Measurements from ENCODE around the gene CYP4F11. TPM values are rescaled to one million over a fixed set of nuclear protein-coding genes. Genes with fewer than 3 reads are reported as not detected.
"Not testable (repeated sequence)": the region's sequence is repeated elsewhere in the genome, so short reads cannot be mapped to it uniquely, and the experiment has no call there.

Gene CYP4F11, protein sequence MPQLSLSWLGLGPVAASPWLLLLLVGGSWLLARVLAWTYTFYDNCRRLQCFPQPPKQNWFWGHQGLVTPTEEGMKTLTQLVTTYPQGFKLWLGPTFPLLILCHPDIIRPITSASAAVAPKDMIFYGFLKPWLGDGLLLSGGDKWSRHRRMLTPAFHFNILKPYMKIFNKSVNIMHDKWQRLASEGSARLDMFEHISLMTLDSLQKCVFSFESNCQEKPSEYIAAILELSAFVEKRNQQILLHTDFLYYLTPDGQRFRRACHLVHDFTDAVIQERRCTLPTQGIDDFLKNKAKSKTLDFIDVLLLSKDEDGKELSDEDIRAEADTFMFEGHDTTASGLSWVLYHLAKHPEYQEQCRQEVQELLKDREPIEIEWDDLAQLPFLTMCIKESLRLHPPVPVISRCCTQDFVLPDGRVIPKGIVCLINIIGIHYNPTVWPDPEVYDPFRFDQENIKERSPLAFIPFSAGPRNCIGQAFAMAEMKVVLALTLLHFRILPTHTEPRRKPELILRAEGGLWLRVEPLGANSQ
- total RNA-seq (not detected), polyA plus RNA-seq (ENCODE audit: insufficient read depth in 1 of 8, insufficient read length in 8 of 8, low replicate concordance in 1 of 8) (not detected)
- long read RNA-seq, donor 1, result 0 reads
- long read RNA-seq, donor 2, result 0 reads
- long read RNA-seq, donor 3, result 0 reads
- long read RNA-seq, donor 4, result 0 reads
- long read RNA-seq, donor 5, result 0 reads
- long read RNA-seq, donor 6, result 0 reads
- long read RNA-seq, donor 7, result 0 reads
- long read RNA-seq, donor 8, result 0 reads
- long read RNA-seq, donor 9, result 0 reads
- long read RNA-seq, donor 10, result 0 reads
- long read RNA-seq, donor 11, result 0 reads

DNA sequence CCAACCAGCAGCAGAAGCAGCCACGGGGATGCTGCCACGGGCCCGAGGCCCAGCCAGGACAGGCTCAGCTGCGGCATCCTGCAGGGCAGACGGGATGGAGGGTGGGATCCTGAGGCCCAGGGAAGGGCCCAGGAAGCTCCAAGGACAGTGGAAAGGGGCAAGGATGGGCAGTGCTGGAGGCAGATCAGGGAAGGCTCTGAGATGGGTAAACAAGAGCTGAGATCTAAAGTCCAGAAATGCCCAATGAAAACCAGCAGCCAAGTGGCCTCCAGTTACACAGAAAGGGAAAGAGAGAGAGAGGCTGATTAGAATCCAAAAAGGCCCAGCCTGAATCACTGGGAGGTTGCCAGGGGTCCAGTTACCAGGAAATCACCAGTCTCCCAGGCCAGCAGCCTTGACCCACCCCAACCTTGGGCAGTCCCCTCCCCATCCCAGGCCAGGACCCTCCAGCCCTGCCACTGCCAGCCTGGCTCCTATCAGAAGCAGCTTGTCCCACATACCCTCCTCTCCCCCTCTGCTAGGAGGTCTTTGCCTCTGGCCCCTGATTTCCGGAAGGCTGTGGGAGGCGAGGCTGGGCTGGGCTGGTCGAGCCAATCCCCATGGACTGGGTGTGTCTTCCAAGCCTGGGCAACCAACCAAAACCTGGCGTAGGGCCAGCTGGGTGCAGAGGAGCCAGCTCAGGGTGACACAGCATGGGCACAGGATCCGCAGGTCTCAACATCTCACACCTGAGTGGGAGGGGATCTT is at the start of gene CYP4F11:
CYP4F11 (minus strand) TSS at position 198 of the 747 bp plus-strand sequence; CDS start at position 77, 121 bp downstream.
- Histone ChIP-seq H3K4me3 (ENCODE audit: low read length) (no peak within 1 kb of the TSS), H3K36me3 (ENCODE audit: control insufficient read depth, insufficient read depth, low read length) (no peaks in the 10 kb centered on the region), H3K4me1 (ENCODE audit: control insufficient read depth, insufficient read depth, low read length) (no peaks in the 10 kb centered on the region), H3K27ac (ENCODE audit: low read length) (no peak within 1 kb of the TSS), H3K27me3 (ENCODE audit: control insufficient read depth, insufficient read depth, low read length) (no peaks in the 10 kb centered on the region), H3K9me3 (replicated peaks; ENCODE audit: control insufficient read depth, low read depth, low read length) (no peaks in the 10 kb centered on the region)
- 42% methylated on average over 10 of the region's 10 CpGs for WGBS (ENCODE audit: insufficient coverage)
- DNase-seq, result no peak

DNA sequence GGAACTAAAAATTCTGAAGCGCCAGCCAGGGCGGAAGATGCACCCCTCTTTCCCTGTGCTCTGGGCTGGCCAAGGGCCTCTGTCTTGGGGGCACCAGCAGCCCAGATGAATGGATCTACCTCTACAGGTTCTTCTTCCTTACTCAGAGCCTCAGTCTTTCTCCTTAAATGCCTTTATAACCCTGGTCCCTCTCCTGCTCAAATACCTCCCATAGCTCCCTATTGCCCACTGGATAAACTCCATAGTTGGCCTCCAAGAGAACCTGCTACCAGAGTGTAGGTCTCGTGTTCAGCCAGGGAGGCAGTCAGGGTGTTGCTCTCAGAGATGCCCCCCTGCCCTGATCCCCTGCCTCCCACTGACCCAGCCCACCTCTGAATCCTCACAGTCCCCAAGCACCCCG is 45.0 kb upstream of the CYP4F11 start:
- no peak overlapping the region for H3K4me3 ChIP-seq (ENCODE audit: low read length)
- WGBS (ENCODE audit: insufficient coverage), result 100% methylated on average over 2 of the region's 4 CpGs
- DNase-seq, result no peak
- no peak overlapping the region for H3K27ac ChIP-seq (ENCODE audit: low read length)
- H3K4me1 ChIP-seq (ENCODE audit: control insufficient read depth, insufficient read depth, low read length), result no peaks in the 10 kb centered on the region
- no peaks in the 10 kb centered on the region for H3K36me3 ChIP-seq (ENCODE audit: control insufficient read depth, insufficient read depth, low read length)
- no peaks in the 10 kb centered on the region for H3K27me3 ChIP-seq (ENCODE audit: control insufficient read depth, insufficient read depth, low read length)
- H3K9me3 ChIP-seq (replicated peaks; ENCODE audit: control insufficient read depth, low read depth, low read length), result peaks cover 3% of the 10 kb centered on the region

DNA sequence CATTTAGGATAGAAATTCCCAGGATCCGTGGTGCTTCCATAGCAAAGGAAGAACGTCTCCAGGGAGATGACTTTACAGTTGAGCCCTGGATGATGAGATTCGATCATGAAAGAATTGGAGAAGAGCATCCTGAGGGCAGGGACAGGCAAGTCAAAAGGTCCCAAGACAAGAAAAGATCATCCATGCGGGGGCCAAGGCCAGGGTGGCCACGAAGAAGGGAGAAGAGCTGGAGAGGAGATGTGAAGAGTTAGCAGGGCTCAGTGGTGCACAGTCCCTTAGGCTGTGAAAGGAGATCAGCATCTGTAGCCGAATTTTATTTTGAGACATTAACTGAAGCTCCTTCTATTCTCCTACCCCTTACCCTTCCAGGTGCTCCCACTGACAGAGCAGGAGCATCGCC is 43.4 kb upstream of the CYP4F11 start:
- no peaks in the 10 kb centered on the region for H3K4me1 ChIP-seq (ENCODE audit: control insufficient read depth, insufficient read depth, low read length)
- H3K4me3 ChIP-seq (ENCODE audit: low read length), result no peak overlapping the region
- no peaks in the 10 kb centered on the region for H3K27me3 ChIP-seq (ENCODE audit: control insufficient read depth, insufficient read depth, low read length)
- H3K36me3 ChIP-seq (ENCODE audit: control insufficient read depth, insufficient read depth, low read length), result no peaks in the 10 kb centered on the region
- WGBS (ENCODE audit: insufficient coverage), result 49% methylated on average over 6 of the region's 7 CpGs
- no peak for DNase-seq
- peaks cover 3% of the 10 kb centered on the region for H3K9me3 ChIP-seq (replicated peaks; ENCODE audit: control insufficient read depth, low read depth, low read length)
- H3K27ac ChIP-seq (ENCODE audit: low read length), result no peak overlapping the region

DNA sequence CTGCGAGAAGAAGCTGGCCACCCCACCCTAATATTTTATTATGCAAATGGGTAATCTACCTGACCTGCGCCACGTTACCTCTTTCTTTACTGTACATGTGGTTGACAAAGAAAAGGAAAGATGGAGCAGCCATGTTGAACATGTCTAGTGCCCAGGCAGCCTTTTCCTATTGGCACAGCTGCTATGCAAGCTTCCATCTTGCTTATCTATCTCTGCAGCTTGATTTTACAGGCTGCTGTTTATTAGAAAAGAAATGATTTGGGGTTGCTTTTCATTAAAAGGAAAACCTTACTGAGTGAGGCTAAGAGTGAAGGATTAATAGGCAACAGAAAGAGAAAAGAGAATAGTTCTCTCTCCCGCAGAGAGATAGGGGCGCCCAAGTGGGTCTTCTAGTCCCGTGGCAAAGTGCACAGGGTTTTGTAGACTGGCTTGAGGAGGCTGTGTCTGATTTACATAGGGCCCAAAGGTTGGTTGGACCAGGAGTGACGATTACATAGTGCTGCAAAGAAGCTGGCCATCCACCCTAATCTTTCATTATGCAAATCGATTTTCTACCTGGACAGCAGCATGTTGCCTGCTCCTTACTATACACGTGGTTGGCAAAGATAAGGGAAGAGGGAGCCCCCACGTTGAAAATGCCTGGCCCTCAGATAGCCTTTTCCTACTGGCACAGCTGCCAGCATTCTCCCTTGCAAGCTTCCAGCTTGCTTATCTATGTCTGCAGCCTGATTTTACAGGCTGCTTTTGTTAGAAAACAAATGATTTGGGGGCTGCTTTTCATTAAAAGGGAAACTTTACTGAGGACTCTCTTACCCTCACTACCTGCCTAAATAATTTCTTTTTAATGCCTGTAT is 42.7 kb upstream of the CYP4F11 start:
- no peak for DNase-seq
- 30% methylated on average over 2 of the region's 10 CpGs for WGBS (ENCODE audit: insufficient coverage)
- peaks cover 3% of the 10 kb centered on the region for H3K9me3 ChIP-seq (replicated peaks; ENCODE audit: control insufficient read depth, low read depth, low read length)
- no peaks in the 10 kb centered on the region for H3K36me3 ChIP-seq (ENCODE audit: control insufficient read depth, insufficient read depth, low read length)
- H3K27me3 ChIP-seq (ENCODE audit: control insufficient read depth, insufficient read depth, low read length), result no peaks in the 10 kb centered on the region
- no peak overlapping the region for H3K4me3 ChIP-seq (ENCODE audit: low read length)
- H3K4me1 ChIP-seq (ENCODE audit: control insufficient read depth, insufficient read depth, low read length), result no peaks in the 10 kb centered on the region
- H3K27ac ChIP-seq (ENCODE audit: low read length), result no peak overlapping the region

DNA sequence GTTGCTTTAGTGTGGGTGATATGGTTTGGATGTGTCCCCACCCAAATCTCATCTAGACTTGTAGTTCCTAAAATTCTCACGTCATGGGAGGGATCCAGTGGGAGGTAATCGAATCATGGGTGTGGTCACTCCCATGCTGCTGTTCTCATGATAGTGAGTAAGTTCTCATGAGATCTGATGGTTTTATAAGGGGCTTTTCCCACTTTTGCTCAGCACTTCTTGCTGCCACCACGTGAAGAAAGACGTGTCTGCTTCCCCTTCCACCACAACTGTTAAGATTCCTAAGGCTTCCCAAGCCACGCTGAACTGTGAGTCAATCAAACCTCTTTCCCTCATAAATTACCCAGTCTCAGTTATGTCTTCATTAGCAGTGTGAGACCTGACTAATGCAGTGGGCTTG is 40.5 kb upstream of the CYP4F11 start:
- no peaks in the 10 kb centered on the region for H3K9me3 ChIP-seq (replicated peaks; ENCODE audit: control insufficient read depth, low read depth, low read length)
- 46% methylated on average over 3 of the region's 5 CpGs for WGBS (ENCODE audit: insufficient coverage)
- H3K4me1 ChIP-seq (ENCODE audit: control insufficient read depth, insufficient read depth, low read length), result no peaks in the 10 kb centered on the region
- H3K36me3 ChIP-seq (ENCODE audit: control insufficient read depth, insufficient read depth, low read length), result no peaks in the 10 kb centered on the region
- no peak for DNase-seq
- no peaks in the 10 kb centered on the region for H3K27me3 ChIP-seq (ENCODE audit: control insufficient read depth, insufficient read depth, low read length)
- H3K4me3 ChIP-seq (ENCODE audit: low read length), result no peak overlapping the region
- H3K27ac ChIP-seq (ENCODE audit: low read length), result no peak overlapping the region

DNA sequence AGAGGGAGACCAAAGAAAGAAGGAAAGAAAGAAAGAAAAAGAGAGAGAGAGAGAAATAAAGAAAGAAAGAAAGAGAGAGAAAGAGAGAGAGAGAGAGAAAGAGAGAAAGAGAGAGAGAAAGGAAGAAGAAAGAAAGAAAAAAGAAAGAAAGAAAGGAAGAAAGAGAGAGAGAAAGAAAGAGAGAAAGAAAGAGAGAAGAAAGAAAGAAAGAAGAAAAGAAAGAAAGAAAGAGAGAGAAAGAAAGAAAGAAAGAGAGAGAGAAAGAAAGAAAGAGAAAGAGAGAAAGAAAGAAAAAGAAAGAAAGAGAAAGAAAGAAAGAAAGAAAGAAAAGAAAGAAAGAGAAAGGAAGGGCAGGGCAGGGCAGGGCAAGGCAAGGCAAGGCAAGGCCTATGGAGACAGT is 37.7 kb upstream of the CYP4F11 start:
- not testable (repeated sequence) for H3K4me3 ChIP-seq (ENCODE audit: low read length); H3K36me3 ChIP-seq (ENCODE audit: control insufficient read depth, insufficient read depth, low read length); H3K9me3 ChIP-seq (replicated peaks; ENCODE audit: control insufficient read depth, low read depth, low read length); DNase-seq; H3K27me3 ChIP-seq (ENCODE audit: control insufficient read depth, insufficient read depth, low read length); H3K4me1 ChIP-seq (ENCODE audit: control insufficient read depth, insufficient read depth, low read length); H3K27ac ChIP-seq (ENCODE audit: low read length)

DNA sequence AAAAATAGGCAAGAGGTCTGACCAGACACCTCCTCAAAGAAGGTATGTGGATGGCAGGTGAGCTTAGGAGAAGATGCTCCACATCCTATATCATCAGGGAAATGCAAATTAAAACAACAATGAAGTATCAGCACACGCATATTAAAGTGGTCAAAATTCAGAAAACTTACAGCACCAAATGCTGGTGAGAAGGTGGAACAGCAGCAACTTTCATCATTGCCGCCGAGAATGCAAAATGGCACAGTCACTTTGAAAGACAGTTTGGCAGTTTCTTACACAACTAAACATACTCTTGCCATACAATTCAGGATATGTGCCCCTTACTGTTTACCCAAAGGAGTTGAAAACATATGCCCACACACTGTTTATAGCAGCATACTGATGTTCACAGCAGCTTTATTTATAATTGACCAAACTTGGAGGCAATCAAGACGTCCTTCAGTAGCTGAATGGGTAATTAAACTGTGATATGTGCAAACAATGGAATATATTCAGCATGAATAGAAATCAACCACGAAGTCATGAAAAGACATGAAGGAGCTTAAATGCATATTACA is 37.0 kb upstream of the CYP4F11 start:
- 72% methylated on average over 2 of the region's 5 CpGs for WGBS (ENCODE audit: insufficient coverage)
- no peak for DNase-seq
- H3K4me3 ChIP-seq (ENCODE audit: low read length), result no peak overlapping the region
- no peaks in the 10 kb centered on the region for H3K27me3 ChIP-seq (ENCODE audit: control insufficient read depth, insufficient read depth, low read length)
- H3K36me3 ChIP-seq (ENCODE audit: control insufficient read depth, insufficient read depth, low read length), result no peaks in the 10 kb centered on the region
- no peaks in the 10 kb centered on the region for H3K9me3 ChIP-seq (replicated peaks; ENCODE audit: control insufficient read depth, low read depth, low read length)
- no peak overlapping the region for H3K27ac ChIP-seq (ENCODE audit: low read length)
- no peaks in the 10 kb centered on the region for H3K4me1 ChIP-seq (ENCODE audit: control insufficient read depth, insufficient read depth, low read length)

DNA sequence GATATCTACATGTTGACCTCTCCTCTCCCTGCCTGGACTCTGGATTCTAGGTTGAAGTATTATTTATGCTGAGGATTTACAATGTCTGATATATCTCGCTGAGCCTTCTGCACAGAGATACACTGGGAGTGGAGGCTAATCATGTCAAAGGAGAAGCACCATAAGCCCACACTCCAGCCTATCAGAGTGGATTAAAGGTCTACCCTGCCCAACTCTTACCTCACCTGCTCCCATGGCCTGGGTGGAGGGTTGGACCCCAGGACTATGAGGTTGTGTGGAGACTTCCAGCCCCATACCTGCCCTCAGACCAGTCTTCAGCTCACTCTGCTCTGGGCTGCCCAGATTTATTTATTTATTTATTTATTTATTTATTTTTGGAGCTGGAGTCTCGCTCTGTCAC is 29.9 kb upstream of the CYP4F11 start:
- no peaks in the 10 kb centered on the region for H3K9me3 ChIP-seq (replicated peaks; ENCODE audit: control insufficient read depth, low read depth, low read length)
- no peaks in the 10 kb centered on the region for H3K4me1 ChIP-seq (ENCODE audit: control insufficient read depth, insufficient read depth, low read length)
- no peak overlapping the region for H3K27ac ChIP-seq (ENCODE audit: low read length)
- H3K27me3 ChIP-seq (ENCODE audit: control insufficient read depth, insufficient read depth, low read length), result no peaks in the 10 kb centered on the region
- no CpG with 5 or more reads among the region's 2 CpGs for WGBS (ENCODE audit: insufficient coverage)
- no peak for DNase-seq
- H3K4me3 ChIP-seq (ENCODE audit: low read length), result no peak overlapping the region
- no peaks in the 10 kb centered on the region for H3K36me3 ChIP-seq (ENCODE audit: control insufficient read depth, insufficient read depth, low read length)

DNA sequence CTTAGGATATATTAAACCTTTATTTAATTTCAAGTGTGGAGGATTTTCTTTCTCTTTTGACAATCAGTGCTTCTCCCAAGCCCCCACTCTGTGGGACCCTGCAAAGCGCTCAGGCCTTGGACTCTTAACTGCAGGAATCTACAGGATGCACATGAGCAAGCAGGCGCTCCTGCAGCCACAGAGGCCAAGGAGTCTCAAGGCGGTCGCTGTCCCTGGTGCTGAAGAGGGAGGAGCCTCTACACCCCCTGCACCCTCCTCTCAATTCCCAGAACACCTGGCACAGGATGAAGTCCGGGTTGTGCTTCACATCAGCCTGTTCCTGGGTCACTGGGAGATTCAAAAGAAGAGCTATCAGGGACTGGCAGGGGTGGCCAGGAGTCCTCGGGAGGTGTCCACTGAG is 28.0 kb upstream of the CYP4F11 start:
- H3K36me3 ChIP-seq (ENCODE audit: control insufficient read depth, insufficient read depth, low read length), result no peaks in the 10 kb centered on the region
- no peak overlapping the region for H3K27ac ChIP-seq (ENCODE audit: low read length)
- no peaks in the 10 kb centered on the region for H3K4me1 ChIP-seq (ENCODE audit: control insufficient read depth, insufficient read depth, low read length)
- H3K27me3 ChIP-seq (ENCODE audit: control insufficient read depth, insufficient read depth, low read length), result no peaks in the 10 kb centered on the region
- no peak overlapping the region for H3K4me3 ChIP-seq (ENCODE audit: low read length)
- DNase-seq, result no peak
- WGBS (ENCODE audit: insufficient coverage), result 63% methylated on average over 3 of the region's 6 CpGs
- H3K9me3 ChIP-seq (replicated peaks; ENCODE audit: control insufficient read depth, low read depth, low read length), result no peaks in the 10 kb centered on the region
